ENCODE results near the gene MRPS10.

DNA sequence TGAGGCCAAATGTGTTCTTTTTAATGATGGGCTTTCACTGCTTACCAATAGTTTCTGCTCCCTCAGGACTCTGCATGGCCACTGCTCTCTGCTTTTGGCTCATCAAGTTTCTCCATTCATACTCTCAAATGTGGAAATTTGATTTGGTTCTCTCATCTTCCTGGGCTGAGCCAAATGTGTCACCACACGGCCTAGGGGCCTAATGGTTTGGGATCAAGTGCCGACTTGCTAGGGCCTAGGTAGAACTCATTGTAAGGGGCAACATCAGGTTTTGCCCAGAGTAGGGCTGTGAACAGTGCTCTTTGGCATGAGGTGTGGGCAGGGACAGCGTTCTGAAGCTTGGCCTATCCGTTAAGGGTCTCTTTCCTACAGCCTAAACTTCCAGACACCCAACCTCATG is 3.9 kb upstream of the MRPS10 start:
- TF ChIP-seq POLR2A (IDR thresholded peaks at IDR 0.05) = no peak
- TF ChIP-seq, protein P1, sequence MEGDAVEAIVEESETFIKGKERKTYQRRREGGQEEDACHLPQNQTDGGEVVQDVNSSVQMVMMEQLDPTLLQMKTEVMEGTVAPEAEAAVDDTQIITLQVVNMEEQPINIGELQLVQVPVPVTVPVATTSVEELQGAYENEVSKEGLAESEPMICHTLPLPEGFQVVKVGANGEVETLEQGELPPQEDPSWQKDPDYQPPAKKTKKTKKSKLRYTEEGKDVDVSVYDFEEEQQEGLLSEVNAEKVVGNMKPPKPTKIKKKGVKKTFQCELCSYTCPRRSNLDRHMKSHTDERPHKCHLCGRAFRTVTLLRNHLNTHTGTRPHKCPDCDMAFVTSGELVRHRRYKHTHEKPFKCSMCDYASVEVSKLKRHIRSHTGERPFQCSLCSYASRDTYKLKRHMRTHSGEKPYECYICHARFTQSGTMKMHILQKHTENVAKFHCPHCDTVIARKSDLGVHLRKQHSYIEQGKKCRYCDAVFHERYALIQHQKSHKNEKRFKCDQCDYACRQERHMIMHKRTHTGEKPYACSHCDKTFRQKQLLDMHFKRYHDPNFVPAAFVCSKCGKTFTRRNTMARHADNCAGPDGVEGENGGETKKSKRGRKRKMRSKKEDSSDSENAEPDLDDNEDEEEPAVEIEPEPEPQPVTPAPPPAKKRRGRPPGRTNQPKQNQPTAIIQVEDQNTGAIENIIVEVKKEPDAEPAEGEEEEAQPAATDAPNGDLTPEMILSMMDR (IDR thresholded peaks at IDR 0.05) = no peak

Measured in lower leg skin (tissue), 3 donors.